ENCODE data around the gene RBM48. TPM values are rescaled to one million over a fixed set of nuclear protein-coding genes. Genes with fewer than 3 reads are reported as not detected.
A peak's percentile ranks its signal among the peaks of the same experiment; 100 is the strongest.

Gene RBM48
- total RNA-seq, 1 donor from 2014 or later, result 15.5 TPM

DNA sequence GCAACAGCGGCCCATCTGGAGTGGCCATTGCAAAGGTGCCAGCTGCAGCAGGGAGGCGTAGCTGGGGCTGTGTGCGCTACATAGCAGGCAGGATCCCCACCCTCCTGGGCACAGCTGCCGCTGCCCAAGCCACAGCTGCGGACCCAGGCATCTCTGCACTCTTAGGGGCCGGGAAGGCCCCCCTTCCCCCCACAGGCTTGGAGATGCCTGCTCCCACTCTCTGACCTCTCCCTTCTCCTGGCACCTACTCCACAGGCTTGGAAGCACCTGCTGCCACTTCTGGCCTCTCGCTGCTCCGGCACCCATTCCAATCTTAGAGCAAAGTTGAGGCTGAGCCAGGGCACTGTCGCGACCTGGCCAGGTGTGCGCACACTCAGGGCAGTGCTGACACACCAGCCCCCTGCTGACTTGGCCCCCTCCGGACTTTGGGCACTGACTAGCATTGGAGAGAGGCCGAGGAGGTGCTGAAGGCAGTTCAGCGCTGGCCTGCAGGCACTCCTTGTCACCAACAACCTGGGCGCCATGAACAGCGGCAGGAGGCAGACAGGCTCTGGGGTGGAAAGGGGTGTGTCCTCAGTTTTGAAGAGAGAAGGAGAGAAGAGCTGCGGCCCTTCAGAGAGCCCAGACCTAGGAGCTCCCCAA is 18.4 kb downstream of the RBM48 start:
- no peak for DNase-seq

- no peak for DNase-seq
Measured at GRCh38 chr7:92547579-92547978, 19.0 kb downstream of the RBM48 start.

GRCh38 chr7:92550194-92550593 is 21.6 kb downstream of the RBM48 start:
- DNase-seq, result peak; percentile 42

DNA sequence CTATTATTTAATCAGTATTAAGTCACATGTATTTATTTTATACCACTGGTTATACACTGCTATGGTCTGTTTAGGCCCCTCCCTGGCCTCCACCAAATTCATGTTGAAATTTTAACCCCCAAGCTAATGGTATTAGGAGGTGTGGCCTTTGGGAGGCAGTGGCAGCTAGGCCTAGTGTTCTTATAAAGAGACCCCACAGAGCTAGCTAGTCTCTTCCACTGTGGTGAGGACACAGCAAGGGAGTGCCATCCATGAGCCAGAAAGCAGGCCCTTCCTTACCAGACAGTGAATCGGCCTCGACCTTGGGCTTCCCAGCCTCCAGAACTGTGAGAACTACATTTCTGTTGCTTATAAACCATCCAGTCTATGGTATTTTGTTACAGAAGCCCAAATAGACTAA is 28.7 kb downstream of the RBM48 start:
- DNase-seq, result no peak

- no peak for DNase-seq
Measured at GRCh38 chr7:92557808-92558362, 29.3 kb downstream of the RBM48 start.

GRCh38 chr7:92560602-92561001 is 32.0 kb downstream of the RBM48 start:
- no peak for DNase-seq

GRCh38 chr7:92563345-92563744 is 34.8 kb downstream of the RBM48 start:
- peak; percentile 44 for DNase-seq

GRCh38 chr7:92567460-92567859 is 38.9 kb downstream of the RBM48 start:
- DNase-seq, result peak; percentile 38

- no peak for DNase-seq
Measured at GRCh38 chr7:92569137-92569536, 40.5 kb downstream of the RBM48 start.

- no peak for DNase-seq
Measured at GRCh38 chr7:92576296-92576695, 47.7 kb downstream of the RBM48 start.

DNA sequence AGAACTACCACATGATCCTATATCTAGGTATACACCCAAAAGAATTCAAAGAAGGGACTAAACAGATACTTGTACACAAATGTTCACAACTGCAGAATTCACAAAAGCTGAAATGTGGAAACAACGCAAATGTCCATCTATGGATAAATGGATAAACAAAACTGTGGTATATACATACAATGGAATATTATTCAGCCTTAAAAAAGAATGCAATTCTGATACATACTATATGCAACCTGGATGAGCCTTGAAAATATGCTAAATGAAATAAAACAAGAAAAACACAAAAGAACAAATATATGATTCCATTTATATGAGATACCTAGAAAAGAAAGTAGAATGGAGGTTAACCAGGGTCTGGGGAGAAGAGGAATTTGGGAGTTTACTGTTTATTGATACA is 54.4 kb downstream of the RBM48 start:
- DNase-seq, result no peak

DNA sequence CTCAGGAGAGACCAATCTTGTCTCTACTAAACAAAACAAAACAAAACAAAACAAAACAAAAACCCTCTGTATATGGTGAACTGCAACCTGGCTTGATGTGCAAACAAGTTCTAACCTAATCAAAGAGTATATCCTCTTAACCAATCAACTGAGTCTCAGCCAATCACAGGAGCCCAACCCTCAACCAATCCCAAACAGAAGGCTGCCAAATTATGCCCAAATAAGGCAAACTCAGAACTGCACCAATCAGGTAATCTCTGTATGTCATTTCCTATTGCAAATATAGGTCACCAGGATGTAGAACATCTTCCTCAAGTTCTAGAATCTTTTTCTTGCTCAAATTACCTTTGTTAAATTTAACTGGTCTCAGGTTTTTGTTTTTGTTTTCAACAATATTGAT is 56.4 kb downstream of the RBM48 start:
- peak; percentile 36 for DNase-seq

DNA sequence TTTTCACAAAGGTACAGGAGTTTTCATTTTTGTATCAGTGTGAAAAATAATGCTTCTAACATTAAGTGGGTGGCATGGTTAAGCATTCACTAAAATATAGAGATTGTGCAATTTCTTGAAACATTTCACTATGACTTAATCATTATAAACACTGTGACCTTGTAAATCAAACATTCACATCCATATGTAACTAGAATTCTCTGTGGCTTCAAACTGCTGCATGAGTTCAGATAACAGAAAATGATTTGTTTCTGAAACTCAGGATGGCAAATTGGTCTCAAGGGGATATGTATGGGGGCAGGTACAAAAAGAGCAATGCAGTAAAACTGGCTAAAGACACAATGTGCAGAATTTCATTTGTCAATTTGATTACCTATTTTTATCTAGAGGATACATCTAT is 57.8 kb downstream of the RBM48 start:
- no peak for DNase-seq

DNA sequence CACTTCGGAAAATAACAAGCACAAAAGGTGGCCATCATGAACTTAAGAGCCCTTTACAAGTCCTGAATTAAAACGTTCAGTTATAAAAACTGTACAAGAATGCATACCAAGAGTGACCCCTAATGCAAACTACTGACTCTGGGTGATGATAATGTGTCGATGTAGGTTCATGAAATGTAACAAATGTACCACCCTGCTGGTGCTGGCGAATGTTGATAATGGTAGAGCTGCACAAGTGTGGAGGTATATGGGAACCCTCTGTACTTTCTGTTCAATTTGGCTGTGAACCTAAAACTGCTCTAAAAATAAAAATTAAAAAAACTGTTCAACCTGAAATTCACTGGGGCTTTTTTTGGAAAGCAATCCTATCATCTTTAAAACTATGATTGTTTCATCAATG is 58.2 kb downstream of the RBM48 start:
- DNase-seq, result no peak

Other genes starting within 250 kb of the RBM48 start
- gene GATAD1, start 81.3 kb upstream of the RBM48 start, total RNA-seq, result 17.1 and 19.1 TPM in 2 replicates
- gene ERVW-1, start 50.8 kb upstream of the RBM48 start, total RNA-seq, result not detected in 2 replicates
- gene PEX1, start 275 bp upstream of the RBM48 start, total RNA-seq, result 14.3 and 14.8 TPM in 2 replicates
- gene FAM133B, start 61.6 kb downstream of the RBM48 start, total RNA-seq, result 14.4 and 15.7 TPM in 2 replicates